K562 (cell line): Measurements from ENCODE around the gene UNC13A. TPM values are rescaled to one million over a fixed set of nuclear protein-coding genes. Genes with fewer than 3 reads are reported as not detected.

Source experiments
- ATF1 ChIP-seq, 2 experiments: fragments of 450-650 bp in 1 of 2; IDR thresholded peaks; 2 replicates each; pipeline ENCODE4 v1.6.1; 2016; ENCODE audit warnings: missing compliant biosample characterization in 1 of 2, missing genetic modification characterization in 1 of 2
- CTCF ChIP-seq, 3 experiments: IDR thresholded peaks in 2 of 3; conservative IDR thresholded peaks in 1 of 3; 2 replicates each; pipeline ENCODE4 v1.5.1; 2011 to 2012; ENCODE audit warnings: low read length in 3 of 3, mild to moderate bottlenecking in 3 of 3, control low read depth in 2 of 3, improper control_type of control experiment in 1 of 3, inconsistent platforms in 1 of 3, low read depth in 1 of 3, mixed read lengths in 1 of 3, moderate library complexity in 1 of 3; ENCODE audit not compliant: insufficient read depth in 2 of 3
- NR0B1 ChIP-seq: fragments of 450-650 bp; IDR thresholded peaks from one replicate; pipeline ENCODE4 v1.6.1; 2018; ENCODE audit warnings: mild to moderate bottlenecking, moderate library complexity; ENCODE audit not compliant: partially characterized antibody
- ZNF318 ChIP-seq, 2 experiments: fragments of 450-650 bp; IDR thresholded peaks; 2 replicates each; pipeline ENCODE4 v1.6.1; 2016; ENCODE audit warnings: mild to moderate bottlenecking in 2 of 2, borderline replicate concordance in 1 of 2, low read depth in 1 of 2, moderate library complexity in 1 of 2
- polyA plus RNA-seq, 8 experiments: library from polyadenylated mRNA; depleted of rRNA in 4 of 8; stranded (reverse) in 5 of 8; unstranded in 3 of 8; fragments of >200 nt; fragmentation: Nextera tagmentation in 2 of 8; fragmentation: Illumina TruSeq in 1 of 8; extraction: Ambion mirVana in 2 of 8; extraction: Trizol in 1 of 8; gene quantifications; 2 replicates each; pipeline versions ENCODE4 v1.2.1 to v1.2.3, GENCODE V29; 2011 to 2014; ENCODE audit warnings: inconsistent platforms in 1 of 8, missing spikeins in 1 of 8
- total RNA-seq, 7 experiments: library from RNA; depleted of rRNA in 6 of 7; stranded (reverse); fragments of >200 nt in 6 of 7; fragmentation: Illumina TruSeq in 2 of 7; extraction: Trizol in 2 of 7; gene quantifications; 2 replicates each; pipeline versions ENCODE4 v1.2.1 to v1.2.3, GENCODE V29; 2011 to 2021; ENCODE audit warnings: low replicate concordance in 1 of 7

Gene UNC13A
- total and polyA plus RNA-seq, 9 of the 15 experiments (the other 6 are each of a cell fraction or from before 2014, with no cell fraction given) = 0.03 to 1.0 (median 0.25) TPM

- TF ChIP-seq NR0B1 (no peak), ZNF318 (IDR thresholded peaks at IDR 0.05; ENCODE audit: borderline replicate concordance in 1 of 2, low read depth in 1 of 2) (no peak), CTCF (IDR thresholded peaks at IDR 0.05 in 2 of 3, conservative IDR thresholded peaks at IDR 0.05 in 1 of 3; ENCODE audit: insufficient read depth in 2 of 3, low read depth in 1 of 3, low read length in 3 of 3) (no peak), ATF1 (CRISPR knock-in tag; IDR thresholded peaks at IDR 0.05) (no peak), ATF1 (tag; IDR thresholded peaks at IDR 0.05) (no peak)
These were observed 4.4 kb upstream of the UNC13A start (continued) for GRCh38 chr19:17692566-17692965.
